Tibial nerve (tissue), 4 donors: Measurements from ENCODE around the gene RSL1D1. TPM values are rescaled to one million over a fixed set of nuclear protein-coding genes. Genes with fewer than 3 reads are reported as not detected.

ENCODE experiments used
- DNase-seq, 2 donors: peaks; one replicate each; pipeline ENCODE4 v3.0.0-alpha.2; 2019; ENCODE audit warnings: low spot score in 2 of 2
- H3K27ac ChIP-seq, 4 donors: fragments of 200-600 bp; sonication (generic) in 3 of 4; one replicate each; pipeline ENCODE4 v1.5.1; 2017 to 2019; ENCODE audit warnings: mild to moderate bottlenecking in 1 of 4
- H3K27me3 ChIP-seq, 2 donors: fragments of 200-600 bp; sonication (generic) in 1 of 2; one replicate each; pipeline versions ENCODE4 v1.5.1 to v1.6.0; 2017 to 2019
- H3K36me3 ChIP-seq, 3 donors: fragments of 200-600 bp; sonication (generic); one replicate each; pipeline ENCODE4 v1.5.1; 2018 to 2019
- H3K4me1 ChIP-seq, 4 donors: fragments of 200-600 bp; sonication (generic) in 3 of 4; one replicate each; pipeline ENCODE4 v1.5.1; 2017 to 2019
- H3K4me3 ChIP-seq, 4 donors: fragments of 200-600 bp; sonication (generic) in 3 of 4; one replicate each; pipeline ENCODE4 v1.5.1; 2017 to 2019; ENCODE audit warnings: mild to moderate bottlenecking in 1 of 4, moderate library complexity in 1 of 4
- H3K9me3 ChIP-seq, 4 donors: fragments of 200-600 bp; sonication (generic) in 3 of 4; one replicate each; pipeline ENCODE4 v1.5.1; 2017 to 2019
- EP300 ChIP-seq, 2 donors: sonication (generic); formaldehyde crosslinking; IDR thresholded peaks; one replicate each; pipeline ENCODE4 v1.6.1; 2017; ENCODE audit warnings: antibody characterized with exemption in 2 of 2, mild to moderate bottlenecking in 1 of 2
- POLR2A ChIP-seq, 2 donors: fragments of 450-650 bp; IDR thresholded peaks; one replicate each; pipeline ENCODE4 v1.6.1; 2017; ENCODE audit warnings: antibody characterized with exemption in 2 of 2, mild to moderate bottlenecking in 2 of 2, moderate library complexity in 2 of 2
- WGBS, 2 donors: methylation state at CpG; one replicate each; pipeline ENCODE4 v1.1.5; 2018; 5-methylcytosine and 5-hydroxymethylcytosine counted together
- total RNA-seq, 4 donors: library from RNA; depleted of rRNA; stranded (reverse); fragments of >200 nt; gene quantifications; one replicate each; pipeline ENCODE4 v1.1.0, GENCODE V29; 2016
- TF ChIP-seq, protein P1 (sequence below), 5 experiments: fragments of 200-600 bp in 3 of 5; fragments of 450-650 bp in 2 of 5; sonication (generic) in 3 of 5; IDR thresholded peaks; one replicate each; pipeline ENCODE4 v1.5.1; 2016 to 2019; ENCODE audit warnings: antibody characterized with exemption in 5 of 5, mild to moderate bottlenecking in 3 of 5, moderate library complexity in 2 of 5

The RSL1D1 gene
- 100 to 1,000 TPM in 3 of 4 donors, 10 to 100 TPM in 1; 67.3 to 107 (median 103) TPM for total RNA-seq

DNA sequence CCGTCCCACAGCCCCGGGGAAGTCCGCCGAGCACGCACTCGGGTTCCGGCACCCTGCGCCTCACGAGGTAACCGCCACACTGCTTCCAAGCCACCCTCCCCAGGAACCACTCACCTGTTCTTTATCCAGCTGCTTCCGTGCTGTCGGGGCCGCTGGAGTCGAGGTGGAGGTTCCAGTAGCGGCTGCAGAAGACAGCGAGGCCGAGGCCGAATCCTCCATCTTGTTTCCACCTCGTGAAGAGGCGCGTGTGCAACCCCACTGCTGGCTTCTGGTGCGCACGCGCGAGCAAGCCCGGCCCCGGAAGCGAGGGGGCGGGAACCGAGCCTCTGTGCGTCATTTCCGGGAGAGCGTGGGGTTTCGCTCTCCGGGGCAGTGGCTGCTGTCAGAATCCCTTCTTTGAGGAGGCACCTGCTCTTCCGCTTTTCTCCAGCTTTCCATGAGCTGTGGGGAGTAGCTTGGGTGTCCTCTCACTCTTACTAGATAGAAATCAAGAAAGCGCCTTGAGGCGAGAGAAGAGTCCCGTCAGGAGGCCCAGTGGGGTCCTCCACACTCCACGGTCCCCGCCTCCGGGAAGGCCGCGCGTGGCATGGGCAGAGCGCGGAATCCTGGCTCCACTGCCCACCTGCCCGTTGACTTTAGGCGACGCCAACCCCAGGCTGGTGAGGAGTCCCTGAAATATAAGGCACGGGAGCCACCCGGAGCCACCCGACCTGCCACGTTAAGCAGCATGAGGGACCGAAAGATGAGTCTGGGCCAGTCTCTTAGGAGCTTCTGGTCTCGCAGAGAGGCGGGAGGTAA is at the start of gene RSL1D1:
RSL1D1 (minus strand) TSS at position 249 of the 798 bp plus-strand sequence; CDS start at position 219, 30 bp downstream.
- peak; percentile 77 to 84 for DNase-seq
- no peaks in the 10 kb centered on the region for H3K27me3 ChIP-seq
- peaks cover 0 to 30% (median 8%) of the 10 kb centered on the region in 3 donors for H3K36me3 ChIP-seq
- WGBS, 2 donors: 1 to 3% methylated on average over 36 to 57 of the region's 57 CpGs
- H3K9me3 ChIP-seq: no peaks in the 10 kb centered on the region
- peak within 1 kb of the TSS; percentile 82 to 95 (median 88) for H3K27ac ChIP-seq
- peak within 1 kb of the TSS; percentile 72 to 99 (median 86) for H3K4me3 ChIP-seq
- TF ChIP-seq, protein P1, sequence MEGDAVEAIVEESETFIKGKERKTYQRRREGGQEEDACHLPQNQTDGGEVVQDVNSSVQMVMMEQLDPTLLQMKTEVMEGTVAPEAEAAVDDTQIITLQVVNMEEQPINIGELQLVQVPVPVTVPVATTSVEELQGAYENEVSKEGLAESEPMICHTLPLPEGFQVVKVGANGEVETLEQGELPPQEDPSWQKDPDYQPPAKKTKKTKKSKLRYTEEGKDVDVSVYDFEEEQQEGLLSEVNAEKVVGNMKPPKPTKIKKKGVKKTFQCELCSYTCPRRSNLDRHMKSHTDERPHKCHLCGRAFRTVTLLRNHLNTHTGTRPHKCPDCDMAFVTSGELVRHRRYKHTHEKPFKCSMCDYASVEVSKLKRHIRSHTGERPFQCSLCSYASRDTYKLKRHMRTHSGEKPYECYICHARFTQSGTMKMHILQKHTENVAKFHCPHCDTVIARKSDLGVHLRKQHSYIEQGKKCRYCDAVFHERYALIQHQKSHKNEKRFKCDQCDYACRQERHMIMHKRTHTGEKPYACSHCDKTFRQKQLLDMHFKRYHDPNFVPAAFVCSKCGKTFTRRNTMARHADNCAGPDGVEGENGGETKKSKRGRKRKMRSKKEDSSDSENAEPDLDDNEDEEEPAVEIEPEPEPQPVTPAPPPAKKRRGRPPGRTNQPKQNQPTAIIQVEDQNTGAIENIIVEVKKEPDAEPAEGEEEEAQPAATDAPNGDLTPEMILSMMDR (IDR thresholded peaks at IDR 0.05): peak in 1 of 5 experiments; percentile 29
- TF ChIP-seq POLR2A (IDR thresholded peaks at IDR 0.05) (peak; percentile 89), EP300 (IDR thresholded peaks at IDR 0.05) (peak; percentile 96 to 98)
- peaks cover 0 to 48% (median 20%) of the 10 kb centered on the region in 4 donors for H3K4me1 ChIP-seq

DNA sequence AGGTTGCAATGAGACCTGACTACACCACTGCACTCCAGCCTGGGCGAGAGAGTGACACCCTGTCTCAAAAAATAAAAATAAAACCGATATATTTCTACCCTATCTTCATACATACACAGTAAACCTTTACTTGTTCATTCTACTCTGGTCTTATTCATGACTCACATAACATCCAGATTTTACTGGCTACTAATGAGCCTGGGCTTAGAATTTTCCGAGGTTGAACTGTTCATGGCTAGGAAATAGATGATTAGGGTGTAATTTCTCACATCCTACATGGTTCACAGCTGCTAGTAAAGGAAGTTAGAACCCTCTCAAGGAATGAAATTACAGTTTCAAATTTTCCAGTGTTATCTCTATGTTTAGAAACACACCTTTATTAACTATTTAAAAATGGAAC is 49.7 kb upstream of the RSL1D1 start:
- H3K27ac ChIP-seq: no peak overlapping the region
- WGBS, 2 donors: 68 to 73% methylated on average over 3 of the region's 3 CpGs
- H3K4me1 ChIP-seq: peaks cover 0 to 28% (median 3%) of the 10 kb centered on the region in 4 donors
- H3K4me3 ChIP-seq: no peak overlapping the region
- no peak for DNase-seq
- H3K36me3 ChIP-seq: peaks cover 0 to 11% (median 0%) of the 10 kb centered on the region in 3 donors
- no peaks in the 10 kb centered on the region for H3K9me3 ChIP-seq
- TF ChIP-seq, protein P1 (IDR thresholded peaks at IDR 0.05): no peak
- TF ChIP-seq EP300 (IDR thresholded peaks at IDR 0.05) (no peak), POLR2A (IDR thresholded peaks at IDR 0.05) (no peak)
- no peaks in the 10 kb centered on the region for H3K27me3 ChIP-seq

GRCh38 chr16:11896486-11897176 is 45.3 kb upstream of the RSL1D1 start:
- 68 to 70% methylated on average over 5 of the region's 5 CpGs for WGBS, 2 donors
- no peak overlapping the region for H3K27ac ChIP-seq

DNA sequence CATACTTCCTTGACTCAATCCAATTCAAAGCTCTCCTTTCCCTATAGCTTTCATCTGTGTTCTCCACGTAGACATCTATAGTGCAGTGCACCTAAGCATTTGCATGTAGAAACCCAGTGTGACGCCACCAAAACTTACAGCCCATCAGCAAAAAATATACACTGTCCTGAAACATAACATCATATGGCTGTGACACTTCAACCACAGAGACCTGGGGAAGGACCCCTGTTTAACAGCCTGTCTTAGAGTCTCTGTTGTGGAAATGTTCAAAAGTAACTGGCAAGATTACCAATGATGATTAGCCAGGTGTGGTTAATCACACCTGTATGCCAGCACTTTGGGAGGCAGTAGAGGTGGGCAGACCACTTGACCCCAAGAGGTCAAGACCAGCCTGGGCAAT is 42.2 kb upstream of the RSL1D1 start:
- DNase-seq: no peak
- TF ChIP-seq, protein P1 (IDR thresholded peaks at IDR 0.05): no peak
- no peak for TF ChIP-seq EP300 (IDR thresholded peaks at IDR 0.05)
- TF ChIP-seq POLR2A (IDR thresholded peaks at IDR 0.05): no peak
- Histone ChIP-seq H3K4me1 (peaks cover 0 to 6% (median 0%) of the 10 kb centered on the region in 4 donors), H3K27ac (no peak overlapping the region), H3K27me3 (no peaks in the 10 kb centered on the region), H3K36me3 (peaks cover 4 to 71% (median 7%) of the 10 kb centered on the region in 3 donors), H3K9me3 (no peaks in the 10 kb centered on the region), H3K4me3 (no peak overlapping the region)
- WGBS, 2 donors: 92 to 93% methylated on average over 2 of the region's 2 CpGs

More at GRCh38 chr16:11896486-11897176, 45.3 kb upstream of the RSL1D1 start:
- H3K9me3 ChIP-seq: no peaks in the 10 kb centered on the region
- peaks cover 0 to 22% (median 0%) of the 10 kb centered on the region in 4 donors for H3K4me1 ChIP-seq
- peaks cover 0 to 44% (median 0%) of the 10 kb centered on the region in 3 donors for H3K36me3 ChIP-seq
- no peak for TF ChIP-seq EP300 (IDR thresholded peaks at IDR 0.05)
- TF ChIP-seq, protein P1 (IDR thresholded peaks at IDR 0.05): no peak
- no peak for TF ChIP-seq POLR2A (IDR thresholded peaks at IDR 0.05)
- DNase-seq: no peak
- no peaks in the 10 kb centered on the region for H3K27me3 ChIP-seq
- no peak overlapping the region for H3K4me3 ChIP-seq
